WERI-Rb-1 (cell line): ENCODE measurements around the gene CIDEB.

Experiments
- DNase-seq: peaks from one replicate; pipeline ENCODE4 v3.0.0-alpha.2; 2020
- H3K27ac ChIP-seq: fragments of 250-450 bp; sonication (Bioruptor Pico); 2 replicates; pipeline ENCODE4 v1.5.1; 2020; ENCODE audit warnings: mild to moderate bottlenecking, moderate library complexity
- H3K27me3 ChIP-seq: fragments of 250-450 bp; sonication (Bioruptor Pico); 2 replicates; pipeline ENCODE4 v1.5.1; 2021; ENCODE audit warnings: mild to moderate bottlenecking, low read depth, moderate library complexity; ENCODE audit not compliant: insufficient read depth, severe bottlenecking
- H3K36me3 ChIP-seq: fragments of 250-450 bp; sonication (Bioruptor Pico); 2 replicates; pipeline ENCODE4 v1.5.1; 2020; ENCODE audit warnings: mild to moderate bottlenecking, moderate library complexity
- H3K4me3 ChIP-seq: 2 replicates; pipeline ENCODE4 v1.5.1; 2011; ENCODE audit warnings: low read depth, mild to moderate bottlenecking, control low read depth, low read length
- H3K9me3 ChIP-seq: fragments of 250-450 bp; sonication (Bioruptor Pico); 2 replicates; pipeline ENCODE4 v1.5.1; 2021; ENCODE audit warnings: mild to moderate bottlenecking, moderate library complexity; ENCODE audit not compliant: severe bottlenecking
- TF ChIP-seq, protein P1 (sequence below): IDR thresholded peaks from 2 replicates; pipeline ENCODE4 v1.5.1; 2011; ENCODE audit warnings: low read depth, mild to moderate bottlenecking, control low read depth, inconsistent platforms, low read length

Gene CIDEB

DNA sequence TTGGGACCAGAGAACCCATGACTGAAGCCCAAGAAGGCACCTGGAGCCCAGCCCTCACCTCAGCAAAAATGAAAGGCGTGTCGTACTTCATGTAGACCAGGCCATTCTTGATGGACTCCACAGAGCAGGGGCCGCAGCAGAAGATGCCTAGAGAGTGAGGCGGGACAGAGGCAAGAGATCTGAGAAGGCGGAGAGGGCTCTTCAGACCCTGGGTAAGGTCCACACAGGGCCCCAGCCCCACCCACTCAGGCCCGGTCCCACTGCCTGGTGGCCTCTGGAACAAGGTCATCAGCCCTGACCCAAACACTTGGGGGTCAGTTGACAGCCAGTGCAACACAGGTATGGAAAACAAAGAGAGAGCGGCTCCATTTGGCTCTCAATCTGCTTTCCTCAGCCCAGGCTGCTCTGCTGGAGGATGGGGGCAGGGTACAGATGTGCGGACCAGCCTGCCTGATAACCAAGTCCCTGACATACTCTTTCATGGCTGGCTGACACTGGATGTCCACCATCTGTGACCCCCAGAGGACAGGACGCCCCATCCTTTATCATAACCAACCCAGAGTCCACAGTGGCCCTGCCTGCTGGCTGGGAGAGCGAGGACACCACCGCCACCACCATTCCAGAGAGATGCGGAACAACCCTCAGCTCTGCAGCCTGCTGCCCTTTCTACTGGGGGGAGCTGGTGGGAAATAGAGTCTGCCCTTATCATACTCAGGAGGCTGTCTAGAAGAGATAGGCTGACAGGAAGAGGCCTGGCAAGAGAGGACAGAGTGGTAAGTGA is 51.7 kb downstream of the CIDEB start:
- no peaks in the 10 kb centered on the region for H3K27me3 ChIP-seq
- no peak overlapping the region for H3K4me3 ChIP-seq
- TF ChIP-seq, protein P1, sequence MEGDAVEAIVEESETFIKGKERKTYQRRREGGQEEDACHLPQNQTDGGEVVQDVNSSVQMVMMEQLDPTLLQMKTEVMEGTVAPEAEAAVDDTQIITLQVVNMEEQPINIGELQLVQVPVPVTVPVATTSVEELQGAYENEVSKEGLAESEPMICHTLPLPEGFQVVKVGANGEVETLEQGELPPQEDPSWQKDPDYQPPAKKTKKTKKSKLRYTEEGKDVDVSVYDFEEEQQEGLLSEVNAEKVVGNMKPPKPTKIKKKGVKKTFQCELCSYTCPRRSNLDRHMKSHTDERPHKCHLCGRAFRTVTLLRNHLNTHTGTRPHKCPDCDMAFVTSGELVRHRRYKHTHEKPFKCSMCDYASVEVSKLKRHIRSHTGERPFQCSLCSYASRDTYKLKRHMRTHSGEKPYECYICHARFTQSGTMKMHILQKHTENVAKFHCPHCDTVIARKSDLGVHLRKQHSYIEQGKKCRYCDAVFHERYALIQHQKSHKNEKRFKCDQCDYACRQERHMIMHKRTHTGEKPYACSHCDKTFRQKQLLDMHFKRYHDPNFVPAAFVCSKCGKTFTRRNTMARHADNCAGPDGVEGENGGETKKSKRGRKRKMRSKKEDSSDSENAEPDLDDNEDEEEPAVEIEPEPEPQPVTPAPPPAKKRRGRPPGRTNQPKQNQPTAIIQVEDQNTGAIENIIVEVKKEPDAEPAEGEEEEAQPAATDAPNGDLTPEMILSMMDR: no peak
- DNase-seq: no peak
- H3K36me3 ChIP-seq: no peaks in the 10 kb centered on the region; the same call in 1 of the 2 replicates
- H3K9me3 ChIP-seq: no peaks in the 10 kb centered on the region
- H3K27ac ChIP-seq: no peak overlapping the region

- TF ChIP-seq, protein P1: no peak
- no peak overlapping the region for H3K4me3 ChIP-seq
- H3K9me3 ChIP-seq: no peaks in the 10 kb centered on the region
- no peak overlapping the region for H3K27ac ChIP-seq
- DNase-seq: no peak
- H3K36me3 ChIP-seq: no peaks in the 10 kb centered on the region; the same call in 1 of the 2 replicates
- H3K27me3 ChIP-seq: no peaks in the 10 kb centered on the region
These were observed 52.3 kb downstream of the CIDEB start for GRCh38 chr14:24255438-24255837.
